WTC11 (cell line): ENCODE data around the gene NRXN3. TPM values are rescaled to one million over a fixed set of nuclear protein-coding genes. Genes with fewer than 3 reads are reported as not detected.

ENCODE experiments used
- ATAC-seq: fragments of 200-7000 bp; cut with Tn5 transposase; 2 replicates; pipeline ENCODE4 v1.10.0; 2021; ENCODE audit warnings: mild to moderate bottlenecking, moderate library complexity
- CTCF ChIA-PET: fragments of 300-600 bp; sonication (Branson Sonifier 250); formaldehyde crosslinking; loops from one replicate; lab custom pipeline; 2021; ENCODE audit warnings: antibody characterized with exemption; lab: Charles Lee
- POLR2A ChIA-PET: fragments of 350-600 bp; sonication (Branson Sonifier 250); formaldehyde crosslinking; loops from one replicate; lab custom pipeline; 2021; ENCODE audit warnings: antibody characterized with exemption; lab: Charles Lee
- DNase-seq: peaks from one replicate; pipeline ENCODE4 v3.0.0; 2021; ENCODE audit warnings: low spot score
- H3K27ac Mint-ChIP-seq: 2 replicates; pipeline ENCODE4 v1.8.0; 2021; ENCODE audit warnings: mixed read lengths
- H3K27me3 Mint-ChIP-seq: 2 replicates; pipeline ENCODE4 v1.8.0; 2021; ENCODE audit warnings: low read depth, mild to moderate bottlenecking, moderate library complexity, mixed read lengths
- H3K36me3 Mint-ChIP-seq: 2 replicates; pipeline ENCODE4 v1.8.0; 2021; ENCODE audit warnings: mixed read lengths
- H3K4me1 Mint-ChIP-seq: 2 replicates; pipeline ENCODE4 v1.8.0; 2022; ENCODE audit warnings: mixed read lengths
- H3K4me3 Mint-ChIP-seq: 2 replicates; pipeline ENCODE4 v1.8.0; 2021; ENCODE audit warnings: mild to moderate bottlenecking, moderate library complexity, mixed read lengths
- H3K9me3 Mint-ChIP-seq: 2 replicates; pipeline ENCODE4 v1.8.0; 2021; ENCODE audit warnings: mixed read lengths
- AFF4 ChIP-seq: sonication (generic); formaldehyde crosslinking; IDR thresholded peaks from 2 replicates; pipeline ENCODE4 v1.8.1; 2023; ENCODE audit warnings: mild to moderate bottlenecking, missing genetic modification reagents, borderline replicate concordance
- ATF2 ChIP-seq: sonication (generic); formaldehyde crosslinking; IDR thresholded peaks from 2 replicates; pipeline ENCODE4 v1.8.1; 2022; ENCODE audit warnings: low read depth, missing genetic modification reagents, borderline replicate concordance
- CREB1 ChIP-seq: sonication (generic); formaldehyde crosslinking; IDR thresholded peaks from 2 replicates; pipeline ENCODE4 v1.8.0; 2023; ENCODE audit warnings: mild to moderate bottlenecking, missing genetic modification reagents
- ELF4 ChIP-seq: sonication (generic); formaldehyde crosslinking; IDR thresholded peaks from 2 replicates; pipeline ENCODE4 v1.8.1; 2022; ENCODE audit warnings: low read depth, mild to moderate bottlenecking, moderate library complexity, missing genetic modification reagents
- FOXK1 ChIP-seq: sonication (generic); formaldehyde crosslinking; IDR thresholded peaks from 2 replicates; pipeline ENCODE4 v1.8.0; 2022; ENCODE audit warnings: mild to moderate bottlenecking, moderate library complexity, missing genetic modification reagents
- GRHL2 ChIP-seq: fragments of 250-450 bp; sonication (Bioruptor Pico); IDR thresholded peaks from 2 replicates; pipeline ENCODE4 v1.8.0; 2022; ENCODE audit warnings: mild to moderate bottlenecking, moderate library complexity; ENCODE audit not compliant: insufficient replicate concordance, severe bottlenecking
- IRF1 ChIP-seq: sonication (generic); formaldehyde crosslinking; IDR thresholded peaks from 2 replicates; pipeline ENCODE4 v1.8.0; 2023; ENCODE audit warnings: missing genetic modification reagents
- IRF2 ChIP-seq: sonication (generic); formaldehyde crosslinking; IDR thresholded peaks from 2 replicates; pipeline ENCODE4 v1.8.0; 2022; ENCODE audit warnings: low read depth, missing genetic modification reagents, borderline replicate concordance
- JAZF1 ChIP-seq: fragments of 250-450 bp; sonication (Bioruptor Pico); IDR thresholded peaks from 2 replicates; pipeline ENCODE4 v1.9.0; 2021; ENCODE audit warnings: moderate library complexity, mild to moderate bottlenecking, inconsistent platforms
- MAX ChIP-seq: sonication (generic); formaldehyde crosslinking; IDR thresholded peaks from 2 replicates; pipeline ENCODE4 v1.8.0; 2022; ENCODE audit warnings: mild to moderate bottlenecking, missing genetic modification reagents
- NR1H2 ChIP-seq: sonication (generic); formaldehyde crosslinking; IDR thresholded peaks from 2 replicates; pipeline ENCODE4 v1.9.0; 2021; ENCODE audit warnings: mild to moderate bottlenecking, moderate library complexity, missing genetic modification reagents
- NR2C2 ChIP-seq: sonication (generic); formaldehyde crosslinking; IDR thresholded peaks from 2 replicates; pipeline ENCODE4 v1.8.0; 2022; ENCODE audit warnings: mild to moderate bottlenecking, missing genetic modification reagents
- PRDM15 ChIP-seq: sonication (generic); formaldehyde crosslinking; IDR thresholded peaks from 2 replicates; pipeline ENCODE4 v1.8.0; 2022; ENCODE audit warnings: missing genetic modification reagents
- SOX15 ChIP-seq: fragments of 250-450 bp; sonication (Bioruptor Pico); IDR thresholded peaks from 2 replicates; pipeline ENCODE4 v1.9.0; 2021; ENCODE audit warnings: mild to moderate bottlenecking
- STAT6 ChIP-seq: sonication (generic); formaldehyde crosslinking; conservative IDR thresholded peaks from 2 replicates; pipeline ENCODE4 v1.8.1; 2023; ENCODE audit warnings: mild to moderate bottlenecking, low read depth, missing genetic modification reagents, moderate library complexity
- TCF7 ChIP-seq: sonication (generic); formaldehyde crosslinking; IDR thresholded peaks from 2 replicates; pipeline ENCODE4 v1.8.0; 2022; ENCODE audit warnings: mild to moderate bottlenecking, low read depth, missing genetic modification reagents, moderate library complexity
- TEAD1 ChIP-seq: sonication (generic); formaldehyde crosslinking; IDR thresholded peaks from 2 replicates; pipeline ENCODE4 v1.8.0; 2022; ENCODE audit warnings: mild to moderate bottlenecking, missing genetic modification reagents
- ZBTB43 ChIP-seq: sonication (generic); formaldehyde crosslinking; IDR thresholded peaks from 2 replicates; pipeline ENCODE4 v1.8.1; 2023; ENCODE audit warnings: mild to moderate bottlenecking, missing genetic modification reagents
- ZNF121 ChIP-seq: sonication (generic); formaldehyde crosslinking; IDR thresholded peaks from 2 replicates; pipeline ENCODE4 v1.8.0; 2023; ENCODE audit warnings: missing genetic modification reagents
- ZNF232 ChIP-seq: sonication (generic); formaldehyde crosslinking; IDR thresholded peaks from 2 replicates; pipeline ENCODE4 v1.8.0; 2022; ENCODE audit warnings: mild to moderate bottlenecking, missing genetic modification reagents
- ZNF263 ChIP-seq: sonication (generic); formaldehyde crosslinking; IDR thresholded peaks from 2 replicates; pipeline ENCODE4 v1.8.1; 2022; ENCODE audit warnings: low read depth, mild to moderate bottlenecking, moderate library complexity, missing genetic modification reagents
- ZNF396 ChIP-seq: fragments of 250-450 bp; sonication (Bioruptor Pico); IDR thresholded peaks from 2 replicates; pipeline ENCODE4 v1.8.0; 2021; ENCODE audit warnings: mild to moderate bottlenecking, moderate library complexity, borderline replicate concordance
- total RNA-seq: library from RNA; stranded (reverse); gene quantifications from 3 replicates; pipeline ENCODE4 v1.2.3, GENCODE V29; 2021

Gene NRXN3
- total RNA-seq, 1 experiment from 2014 or later, result 3.0 TPM

GRCh38 chr14:78970677-78971076, 800.5 kb downstream of the NRXN3 start:
- no peaks in the 10 kb centered on the region for H3K9me3 Mint-ChIP-seq
- no peaks in the 10 kb centered on the region for H3K36me3 Mint-ChIP-seq
- H3K27ac Mint-ChIP-seq, result no peak overlapping the region
- CTCF ChIA-PET, result interaction anchor here (0.5 to 1.2 kb wide), 2 partner anchors 37 to 59 kb away, joined by 3 to 4 read pairs; no protein-coding TSS in a partner anchor
- TF ChIP-seq ZNF232 (CRISPR knock-in tag) (no peak), TEAD1 (CRISPR knock-in tag) (no peak), ZNF121 (CRISPR knock-in tag) (no peak), ZNF263 (CRISPR knock-in tag) (no peak), NR1H2 (CRISPR knock-in tag) (no peak)
- no peaks in the 10 kb centered on the region for H3K27me3 Mint-ChIP-seq
- H3K4me3 Mint-ChIP-seq, result no peak overlapping the region
- POLR2A ChIA-PET, result no interaction called here
- peaks cover 7% of the 10 kb centered on the region; the same call in 1 of the 2 replicates for H3K4me1 Mint-ChIP-seq
- DNase-seq (no peak), ATAC-seq (peak; percentile 39; the same call in 1 of the 2 replicates)

GRCh38 chr14:78972440-78972839, 802.3 kb downstream of the NRXN3 start:
- peaks cover 7% of the 10 kb centered on the region; the same call in 1 of the 2 replicates for H3K4me1 Mint-ChIP-seq
- H3K9me3 Mint-ChIP-seq, result no peaks in the 10 kb centered on the region
- H3K4me3 Mint-ChIP-seq, result no peak overlapping the region
- H3K27ac Mint-ChIP-seq, result no peak overlapping the region
- no peak for DNase-seq
- no peaks in the 10 kb centered on the region for H3K36me3 Mint-ChIP-seq
- no peaks in the 10 kb centered on the region for H3K27me3 Mint-ChIP-seq
- ChIA-PET CTCF (no interaction called here), POLR2A (no interaction called here)
- ATAC-seq, result no peak
- TF ChIP-seq ZBTB43 (no peak), TCF7 (CRISPR knock-in tag) (no peak), NR2C2 (no peak), MAX (CRISPR knock-in tag) (no peak), NR1H2 (CRISPR knock-in tag) (no peak), AFF4 (no peak), GRHL2 (CRISPR knock-in tag) (no peak), PRDM15 (CRISPR knock-in tag) (no peak), JAZF1 (CRISPR knock-in tag) (no peak), CREB1 (CRISPR knock-in tag) (no peak), FOXK1 (CRISPR knock-in tag) (no peak), IRF1 (CRISPR knock-in tag) (no peak), ELF4 (CRISPR knock-in tag) (no peak), IRF2 (no peak), TEAD1 (CRISPR knock-in tag) (no peak), STAT6 (CRISPR knock-in tag) (no peak), ATF2 (CRISPR knock-in tag) (no peak), SOX15 (CRISPR knock-in tag) (no peak), ZNF396 (no peak)
